Measurements from ENCODE around the gene RAB29.

DNA sequence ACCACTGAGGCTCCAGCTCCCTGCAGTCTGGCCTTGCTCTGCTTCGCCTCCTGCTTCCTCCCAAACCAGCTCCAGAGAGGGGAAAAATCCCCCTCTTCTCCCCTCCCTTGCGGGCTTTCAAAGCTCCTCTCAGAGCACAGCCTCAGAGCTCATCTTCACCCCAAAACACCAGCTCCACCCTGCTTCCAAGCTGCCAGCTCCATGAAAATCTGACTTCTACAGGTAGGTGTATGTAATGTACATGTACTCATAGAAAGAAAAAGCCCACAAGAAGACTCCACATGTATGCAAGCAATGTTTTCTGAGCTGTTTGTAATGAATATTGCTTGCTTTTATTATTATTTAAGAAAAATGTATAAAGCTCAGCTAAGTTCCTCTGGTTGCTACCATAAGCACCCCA lies 29.3 kb upstream of the RAB29 start:
- TF ChIP-seq, protein P1, sequence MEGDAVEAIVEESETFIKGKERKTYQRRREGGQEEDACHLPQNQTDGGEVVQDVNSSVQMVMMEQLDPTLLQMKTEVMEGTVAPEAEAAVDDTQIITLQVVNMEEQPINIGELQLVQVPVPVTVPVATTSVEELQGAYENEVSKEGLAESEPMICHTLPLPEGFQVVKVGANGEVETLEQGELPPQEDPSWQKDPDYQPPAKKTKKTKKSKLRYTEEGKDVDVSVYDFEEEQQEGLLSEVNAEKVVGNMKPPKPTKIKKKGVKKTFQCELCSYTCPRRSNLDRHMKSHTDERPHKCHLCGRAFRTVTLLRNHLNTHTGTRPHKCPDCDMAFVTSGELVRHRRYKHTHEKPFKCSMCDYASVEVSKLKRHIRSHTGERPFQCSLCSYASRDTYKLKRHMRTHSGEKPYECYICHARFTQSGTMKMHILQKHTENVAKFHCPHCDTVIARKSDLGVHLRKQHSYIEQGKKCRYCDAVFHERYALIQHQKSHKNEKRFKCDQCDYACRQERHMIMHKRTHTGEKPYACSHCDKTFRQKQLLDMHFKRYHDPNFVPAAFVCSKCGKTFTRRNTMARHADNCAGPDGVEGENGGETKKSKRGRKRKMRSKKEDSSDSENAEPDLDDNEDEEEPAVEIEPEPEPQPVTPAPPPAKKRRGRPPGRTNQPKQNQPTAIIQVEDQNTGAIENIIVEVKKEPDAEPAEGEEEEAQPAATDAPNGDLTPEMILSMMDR (IDR thresholded peaks at IDR 0.05; ENCODE audit: insufficient read depth, low read length, poor library complexity, severe bottlenecking) = no peak
- no peak for TF ChIP-seq EZH2phosphoT487 (conservative IDR thresholded peaks at IDR 0.05; ENCODE audit: low read length)
